Measurements from ENCODE around the gene TRABD2B.

- no peak for TF ChIP-seq CTCF (IDR thresholded peaks at IDR 0.05)
- no peak for TF ChIP-seq ZFX (IDR thresholded peaks at IDR 0.05; ENCODE audit: borderline replicate concordance)
Measured at GRCh38 chr1:47847763-47848162, 149.4 kb downstream of the TRABD2B start.
